Osteocyte (in vitro differentiated cells): ENCODE data around the gene ZNHIT1. TPM values are rescaled to one million over a fixed set of nuclear protein-coding genes. Genes with fewer than 3 reads are reported as not detected.

Experiments used
- DNase-seq: peaks from one replicate; pipeline ENCODE4 v3.0.0; 2021; ENCODE audit warnings: mixed read lengths; ENCODE audit not compliant: unreplicated experiment; ENCODE audit errors: extremely low spot score
- H3K27ac Mint-ChIP-seq: one replicate; pipeline ENCODE4 v1.8.0; 2021; ENCODE audit warnings: mild to moderate bottlenecking, mixed read lengths; ENCODE audit not compliant: unreplicated experiment
- H3K27me3 Mint-ChIP-seq: one replicate; pipeline ENCODE4 v1.8.0; 2021; ENCODE audit warnings: mixed read lengths; ENCODE audit not compliant: unreplicated experiment
- H3K36me3 Mint-ChIP-seq: one replicate; pipeline ENCODE4 v1.8.0; 2021; ENCODE audit warnings: mixed read lengths; ENCODE audit not compliant: unreplicated experiment
- H3K4me1 Mint-ChIP-seq: one replicate; pipeline ENCODE4 v1.8.0; 2021; ENCODE audit warnings: mixed read lengths; ENCODE audit not compliant: unreplicated experiment
- H3K4me3 Mint-ChIP-seq: one replicate; pipeline ENCODE4 v1.8.0; 2021; ENCODE audit warnings: mild to moderate bottlenecking, moderate library complexity, mixed read lengths; ENCODE audit not compliant: unreplicated experiment
- H3K9me3 Mint-ChIP-seq: one replicate; pipeline ENCODE4 v1.8.0; 2021; ENCODE audit warnings: mixed read lengths; ENCODE audit not compliant: unreplicated experiment
- total RNA-seq: library from RNA; stranded (reverse); gene quantifications from 2 replicates; pipeline ENCODE4 v1.2.1, GENCODE V29; 2021
- TF ChIP-seq, protein P1 (sequence below): fragments of 200-600 bp; sonication (generic); IDR thresholded peaks from 2 replicates; pipeline ENCODE4 v1.5.0; 2021; ENCODE audit warnings: antibody characterized with exemption, mild to moderate bottlenecking, moderate library complexity

The ZNHIT1 gene
- total RNA-seq, 1 donor from 2014 or later = 66.9 TPM

DNA sequence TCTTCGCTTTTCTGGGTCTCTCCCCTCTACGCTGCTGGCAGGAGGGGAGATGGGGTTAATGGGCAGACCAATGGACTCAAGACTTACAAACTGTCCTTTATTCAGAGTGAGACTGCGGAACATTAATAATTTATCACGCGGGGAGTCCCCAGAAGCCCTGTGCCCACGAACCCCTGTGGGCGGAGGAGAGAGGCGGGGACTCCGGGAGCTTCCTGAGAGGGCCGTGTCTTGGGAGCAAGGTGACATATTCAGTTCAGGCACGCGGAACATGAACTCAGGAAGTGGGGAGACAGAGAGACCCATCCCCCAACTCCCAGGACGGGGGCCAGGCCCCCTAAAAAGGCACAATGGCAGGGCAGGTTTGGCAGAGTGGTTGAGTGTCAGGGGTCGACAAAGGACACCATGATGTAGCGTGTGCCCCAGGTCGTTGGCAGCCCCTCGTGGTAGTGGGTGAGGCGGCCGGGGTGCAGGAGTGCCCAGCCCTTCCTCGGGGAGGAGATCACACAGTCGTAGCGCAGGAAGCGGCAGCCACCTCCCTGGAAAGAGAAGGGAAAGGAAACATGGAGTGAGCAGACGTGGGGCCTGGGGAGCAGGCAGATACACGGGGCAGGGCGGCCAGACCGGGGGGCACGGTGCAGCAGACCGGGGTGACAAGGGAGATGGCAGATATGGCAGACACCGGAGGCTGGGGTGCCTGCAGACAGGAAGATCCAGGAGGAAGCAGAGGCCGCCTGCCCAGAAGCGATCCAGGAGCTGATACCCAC lies 11.9 kb upstream of the ZNHIT1 start:
- Mint-ChIP-seq H3K27ac (no peak overlapping the region), H3K27me3 (peaks cover 7% of the 10 kb centered on the region), H3K36me3 (peaks cover 24% of the 10 kb centered on the region), H3K4me1 (no peaks in the 10 kb centered on the region), H3K4me3 (no peak overlapping the region), H3K9me3 (no peaks in the 10 kb centered on the region)
- no peak for DNase-seq
- TF ChIP-seq, protein P1, sequence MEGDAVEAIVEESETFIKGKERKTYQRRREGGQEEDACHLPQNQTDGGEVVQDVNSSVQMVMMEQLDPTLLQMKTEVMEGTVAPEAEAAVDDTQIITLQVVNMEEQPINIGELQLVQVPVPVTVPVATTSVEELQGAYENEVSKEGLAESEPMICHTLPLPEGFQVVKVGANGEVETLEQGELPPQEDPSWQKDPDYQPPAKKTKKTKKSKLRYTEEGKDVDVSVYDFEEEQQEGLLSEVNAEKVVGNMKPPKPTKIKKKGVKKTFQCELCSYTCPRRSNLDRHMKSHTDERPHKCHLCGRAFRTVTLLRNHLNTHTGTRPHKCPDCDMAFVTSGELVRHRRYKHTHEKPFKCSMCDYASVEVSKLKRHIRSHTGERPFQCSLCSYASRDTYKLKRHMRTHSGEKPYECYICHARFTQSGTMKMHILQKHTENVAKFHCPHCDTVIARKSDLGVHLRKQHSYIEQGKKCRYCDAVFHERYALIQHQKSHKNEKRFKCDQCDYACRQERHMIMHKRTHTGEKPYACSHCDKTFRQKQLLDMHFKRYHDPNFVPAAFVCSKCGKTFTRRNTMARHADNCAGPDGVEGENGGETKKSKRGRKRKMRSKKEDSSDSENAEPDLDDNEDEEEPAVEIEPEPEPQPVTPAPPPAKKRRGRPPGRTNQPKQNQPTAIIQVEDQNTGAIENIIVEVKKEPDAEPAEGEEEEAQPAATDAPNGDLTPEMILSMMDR = no peak

DNA sequence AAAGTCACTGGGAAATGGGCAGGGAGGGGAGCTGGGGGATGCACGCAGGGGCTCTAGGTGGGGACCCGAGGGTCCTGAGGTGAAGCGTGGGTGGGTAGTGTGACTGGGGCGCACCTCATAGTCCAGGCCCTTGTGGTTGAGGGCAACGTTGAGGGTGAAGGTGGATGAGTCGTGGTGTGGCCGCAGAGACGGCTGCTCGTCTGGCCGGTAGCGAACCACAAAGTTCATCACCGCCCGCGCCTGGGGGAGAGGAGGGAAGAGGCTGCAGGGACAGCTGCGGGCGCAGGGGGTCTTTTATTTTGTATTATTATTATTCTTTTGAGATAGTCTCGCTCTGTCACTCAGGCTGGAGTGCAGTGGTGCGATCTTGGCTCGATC lies 11.3 kb upstream of the ZNHIT1 start:
- Mint-ChIP-seq H3K27ac (no peak overlapping the region), H3K36me3 (peaks cover 24% of the 10 kb centered on the region), H3K27me3 (peaks cover 7% of the 10 kb centered on the region), H3K4me1 (no peaks in the 10 kb centered on the region), H3K4me3 (no peak overlapping the region), H3K9me3 (no peaks in the 10 kb centered on the region)
- no peak for DNase-seq
- TF ChIP-seq, protein P1 = no peak

DNA sequence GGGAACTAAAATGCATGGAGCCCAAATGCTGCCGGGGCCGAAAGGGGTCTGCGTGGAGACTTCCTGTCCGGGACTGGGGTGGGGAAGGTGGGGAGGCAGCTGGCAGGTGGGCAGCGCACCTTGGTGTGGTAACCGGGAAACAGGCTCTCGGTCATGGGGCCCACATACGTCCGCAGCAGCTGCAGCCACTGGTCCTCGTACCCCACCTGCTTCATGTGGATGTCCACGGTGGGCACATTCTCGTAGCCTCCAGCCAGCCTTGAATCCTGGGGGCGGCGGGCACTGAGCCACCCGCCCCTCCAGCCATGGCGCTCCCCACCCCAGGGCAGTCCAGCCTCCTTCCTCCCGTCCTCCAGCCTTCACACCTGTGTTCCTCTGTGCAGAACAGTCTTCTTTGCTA lies 10.5 kb upstream of the ZNHIT1 start:
- H3K27me3 Mint-ChIP-seq = peaks cover 5% of the 10 kb centered on the region
- no peak overlapping the region for H3K4me3 Mint-ChIP-seq
- H3K9me3 Mint-ChIP-seq = no peaks in the 10 kb centered on the region
- DNase-seq = no peak
- peaks cover 24% of the 10 kb centered on the region for H3K36me3 Mint-ChIP-seq
- TF ChIP-seq, protein P1 = no peak
- no peaks in the 10 kb centered on the region for H3K4me1 Mint-ChIP-seq
- H3K27ac Mint-ChIP-seq = no peak overlapping the region

DNA sequence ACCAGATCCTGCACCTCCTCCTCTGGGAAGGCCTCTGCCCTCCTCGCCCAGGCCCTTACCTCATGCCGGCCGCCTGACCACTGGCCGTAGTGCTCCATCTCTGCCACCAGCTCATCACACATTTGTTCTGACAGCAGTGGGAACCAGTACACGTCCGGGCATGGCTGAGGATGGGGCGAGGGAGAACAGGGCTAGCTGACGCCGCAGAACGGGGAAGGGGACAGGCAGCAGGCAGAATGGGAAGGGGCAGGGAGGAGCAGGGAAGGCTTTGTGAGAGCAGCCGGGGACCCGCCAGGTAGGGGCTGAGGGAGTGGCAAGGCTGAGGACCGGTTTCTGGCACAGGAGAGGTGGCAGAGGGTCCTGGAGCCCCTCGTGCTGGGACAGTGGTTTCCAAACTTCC lies 9.2 kb upstream of the ZNHIT1 start:
- H3K27ac Mint-ChIP-seq = no peak overlapping the region
- H3K9me3 Mint-ChIP-seq = no peaks in the 10 kb centered on the region
- H3K4me1 Mint-ChIP-seq = no peaks in the 10 kb centered on the region
- peaks cover 24% of the 10 kb centered on the region for H3K36me3 Mint-ChIP-seq
- DNase-seq = no peak
- no peaks in the 10 kb centered on the region for H3K27me3 Mint-ChIP-seq
- TF ChIP-seq, protein P1 = no peak
- no peak overlapping the region for H3K4me3 Mint-ChIP-seq

DNA sequence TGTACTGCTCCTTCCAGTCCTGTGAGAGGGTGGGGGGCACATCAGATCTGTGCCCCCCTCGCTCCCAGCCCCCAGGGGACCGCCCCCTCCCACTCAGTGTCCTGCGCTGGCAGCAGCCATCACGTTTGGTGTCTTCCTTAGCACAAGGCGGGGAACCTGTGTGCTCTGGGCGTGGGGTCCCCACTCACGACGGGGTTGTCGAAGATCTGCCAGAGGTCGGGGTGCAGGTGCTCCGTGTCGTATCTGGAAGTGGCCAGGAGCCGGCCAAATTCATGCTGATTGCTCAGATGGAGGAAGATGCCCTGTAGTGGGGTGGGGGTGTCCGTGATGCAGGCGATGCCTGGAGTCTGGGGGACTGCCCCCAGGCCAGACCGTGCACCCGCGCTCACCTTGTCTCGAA lies 7.8 kb upstream of the ZNHIT1 start:
- H3K4me3 Mint-ChIP-seq = no peak overlapping the region
- peaks cover 5% of the 10 kb centered on the region for H3K4me1 Mint-ChIP-seq
- TF ChIP-seq, protein P1 = no peak
- peaks cover 25% of the 10 kb centered on the region for H3K36me3 Mint-ChIP-seq
- no peaks in the 10 kb centered on the region for H3K27me3 Mint-ChIP-seq
- no peaks in the 10 kb centered on the region for H3K9me3 Mint-ChIP-seq
- H3K27ac Mint-ChIP-seq = no peak overlapping the region
- DNase-seq = no peak
